SIG-M5 (cell line): ENCODE results near the gene KIF18A.
"Not testable (repeated sequence)": the region's sequence is repeated elsewhere in the genome, so short reads cannot be mapped to it uniquely, and the experiment has no call there.

ENCODE experiments used
- DNase-seq: peaks from one replicate; lab custom pipeline; 2025; lab: John Stamatoyannopoulos, UW

KIF18A gene

GRCh38 chr11:28107750-28108618 is at the start of gene KIF18A, which contains the start of gene METTL15:
KIF18A (minus strand) TSS chr11:28108156; CDS start chr11:28097947, 10,209 bp downstream.
METTL15 (plus strand) TSS chr11:28108388; CDS start chr11:28113335, 4,947 bp downstream.
- peak; percentile 77 for DNase-seq

GRCh38 chr11:28153586-28153985 is 45.6 kb upstream of the KIF18A start:
- no peak for DNase-seq

GRCh38 chr11:28152743-28153142 is 44.8 kb upstream of the KIF18A start:
- no peak for DNase-seq

- no peak for DNase-seq
Measured at GRCh38 chr11:28146123-28146751, 38.3 kb upstream of the KIF18A start.

GRCh38 chr11:28144808-28145207 is 36.9 kb upstream of the KIF18A start:
- DNase-seq: no peak

GRCh38 chr11:28142724-28143123 is 34.8 kb upstream of the KIF18A start:
- DNase-seq: no peak

- DNase-seq: no peak
Measured at GRCh38 chr11:28140689-28141455, 32.9 kb upstream of the KIF18A start.

- no peak for DNase-seq
Measured at GRCh38 chr11:28139841-28140415, 32.0 kb upstream of the KIF18A start.

GRCh38 chr11:28137832-28138231 is 29.9 kb upstream of the KIF18A start:
- no peak for DNase-seq

GRCh38 chr11:28137366-28137765 is 29.4 kb upstream of the KIF18A start:
- DNase-seq: no peak

GRCh38 chr11:28136157-28136556 is 28.2 kb upstream of the KIF18A start:
- DNase-seq: not testable (repeated sequence)

GRCh38 chr11:28133146-28133545 is 25.2 kb upstream of the KIF18A start:
- no peak for DNase-seq

- DNase-seq: no peak
Measured at GRCh38 chr11:28132548-28132947, 24.6 kb upstream of the KIF18A start.

GRCh38 chr11:28123151-28123581 is 15.2 kb upstream of the KIF18A start:
- no peak for DNase-seq

- no peak for DNase-seq
Measured at GRCh38 chr11:28117712-28118111, 9.8 kb upstream of the KIF18A start.

GRCh38 chr11:28114731-28115130 is 6.8 kb upstream of the KIF18A start:
- DNase-seq: no peak

- DNase-seq: no peak
Measured at GRCh38 chr11:28114116-28114515, 6.2 kb upstream of the KIF18A start.

GRCh38 chr11:28110821-28111200 is 2.9 kb upstream of the KIF18A start:
- no peak for DNase-seq

GRCh38 chr11:28110108-28110820 is 2.3 kb upstream of the KIF18A start:
- DNase-seq: no peak

- no peak for DNase-seq
Measured at GRCh38 chr11:28108958-28109357, 1.0 kb upstream of the KIF18A start.

GRCh38 chr11:28107191-28107749 is 686 bp downstream of the KIF18A start:
- no peak for DNase-seq
